Endothelial cell (in vitro differentiated cells): ENCODE results near the gene PDZD2. TPM values are rescaled to one million over a fixed set of nuclear protein-coding genes. Genes with fewer than 3 reads are reported as not detected.

Experiments used
- DNase-seq: peaks from one replicate; pipeline ENCODE4 v3.0.0; 2021; ENCODE audit warnings: low spot score
- H3K27ac Mint-ChIP-seq: one replicate; pipeline ENCODE4 v1.8.0; 2021; ENCODE audit warnings: mixed read lengths, inconsistent platforms; ENCODE audit not compliant: unreplicated experiment
- H3K27me3 Mint-ChIP-seq: one replicate; pipeline ENCODE4 v1.8.0; 2021; ENCODE audit warnings: mild to moderate bottlenecking, moderate library complexity, mixed read lengths, inconsistent platforms; ENCODE audit not compliant: unreplicated experiment
- H3K36me3 Mint-ChIP-seq: one replicate; pipeline ENCODE4 v1.8.0; 2021; ENCODE audit warnings: mild to moderate bottlenecking, low read depth, mixed read lengths, inconsistent platforms; ENCODE audit not compliant: unreplicated experiment
- H3K4me1 Mint-ChIP-seq: one replicate; pipeline ENCODE4 v1.8.0; 2021; ENCODE audit warnings: mild to moderate bottlenecking, mixed read lengths, inconsistent platforms; ENCODE audit not compliant: unreplicated experiment
- H3K4me3 Mint-ChIP-seq: one replicate; pipeline ENCODE4 v1.8.0; 2021; ENCODE audit warnings: mild to moderate bottlenecking, mixed read lengths, inconsistent platforms; ENCODE audit not compliant: unreplicated experiment
- H3K9me3 Mint-ChIP-seq: one replicate; pipeline ENCODE4 v1.8.0; 2021; ENCODE audit warnings: mixed read lengths, inconsistent platforms; ENCODE audit not compliant: unreplicated experiment
- total RNA-seq: library from RNA; stranded (reverse); fragmentation: NEBNext Ultra II Directional; extraction: Animal tissue kit (Norgen Biotek cat#: 25700); gene quantifications from one replicate; pipeline ENCODE4 v1.2.1, GENCODE V29; 2021; ENCODE audit not compliant: unreplicated experiment
- TF ChIP-seq, protein P1 (sequence below): fragments of 200-600 bp; sonication (generic); IDR thresholded peaks from one replicate; pipeline ENCODE4 v1.5.0; 2021; ENCODE audit warnings: antibody characterized with exemption; ENCODE audit not compliant: unreplicated experiment

Gene PDZD2
- total RNA-seq, 1 donor from 2014 or later = 71.1 TPM

DNA sequence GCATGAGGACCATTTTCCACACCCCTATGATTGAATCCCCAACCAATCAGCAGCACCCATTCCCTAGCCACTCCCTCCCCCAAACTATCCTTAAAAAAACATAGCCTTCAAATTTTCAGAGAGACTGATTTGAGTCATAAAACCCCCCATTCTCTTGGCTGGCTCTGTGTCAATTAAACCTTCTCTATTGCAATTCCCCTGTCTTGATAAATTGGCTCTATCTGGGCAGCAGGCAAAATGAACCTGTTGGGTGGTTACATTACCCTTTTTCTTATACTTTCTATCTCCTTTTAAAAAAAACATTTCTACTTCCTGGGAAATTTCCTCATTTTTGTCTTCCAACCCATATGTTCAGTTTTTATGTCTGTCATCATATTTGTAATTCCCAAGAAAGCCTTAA lies 220.2 kb downstream of the PDZD2 start:
- Mint-ChIP-seq H3K36me3 (peaks cover 54% of the 10 kb centered on the region), H3K4me3 (peak overlapping the region; percentile 43), H3K27ac (no peak overlapping the region), H3K27me3 (peaks cover 17% of the 10 kb centered on the region), H3K4me1 (peaks cover 72% of the 10 kb centered on the region), H3K9me3 (peaks cover 8% of the 10 kb centered on the region)
- DNase-seq = no peak
- TF ChIP-seq, protein P1, sequence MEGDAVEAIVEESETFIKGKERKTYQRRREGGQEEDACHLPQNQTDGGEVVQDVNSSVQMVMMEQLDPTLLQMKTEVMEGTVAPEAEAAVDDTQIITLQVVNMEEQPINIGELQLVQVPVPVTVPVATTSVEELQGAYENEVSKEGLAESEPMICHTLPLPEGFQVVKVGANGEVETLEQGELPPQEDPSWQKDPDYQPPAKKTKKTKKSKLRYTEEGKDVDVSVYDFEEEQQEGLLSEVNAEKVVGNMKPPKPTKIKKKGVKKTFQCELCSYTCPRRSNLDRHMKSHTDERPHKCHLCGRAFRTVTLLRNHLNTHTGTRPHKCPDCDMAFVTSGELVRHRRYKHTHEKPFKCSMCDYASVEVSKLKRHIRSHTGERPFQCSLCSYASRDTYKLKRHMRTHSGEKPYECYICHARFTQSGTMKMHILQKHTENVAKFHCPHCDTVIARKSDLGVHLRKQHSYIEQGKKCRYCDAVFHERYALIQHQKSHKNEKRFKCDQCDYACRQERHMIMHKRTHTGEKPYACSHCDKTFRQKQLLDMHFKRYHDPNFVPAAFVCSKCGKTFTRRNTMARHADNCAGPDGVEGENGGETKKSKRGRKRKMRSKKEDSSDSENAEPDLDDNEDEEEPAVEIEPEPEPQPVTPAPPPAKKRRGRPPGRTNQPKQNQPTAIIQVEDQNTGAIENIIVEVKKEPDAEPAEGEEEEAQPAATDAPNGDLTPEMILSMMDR = no peak

DNA sequence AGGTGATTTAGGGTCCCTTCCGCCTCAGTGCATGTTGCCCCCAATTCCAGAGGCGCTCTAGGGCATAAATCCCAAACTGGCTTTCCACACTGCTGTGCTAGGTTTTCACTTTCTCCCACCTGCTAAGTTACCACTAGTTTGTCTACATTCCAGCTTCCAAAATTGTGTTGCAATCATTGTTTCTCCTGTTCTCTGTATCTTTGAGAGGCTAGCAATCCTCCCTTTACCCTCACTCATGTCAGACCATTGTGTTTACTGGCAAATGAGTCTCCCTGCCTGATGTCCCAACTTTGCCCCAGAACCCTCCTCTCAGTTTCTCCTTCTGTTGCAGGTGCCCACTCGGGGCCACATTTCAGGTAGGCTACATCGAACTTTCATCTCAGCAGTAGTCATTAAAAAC lies 221.3 kb downstream of the PDZD2 start:
- TF ChIP-seq, protein P1 = no peak

DNA sequence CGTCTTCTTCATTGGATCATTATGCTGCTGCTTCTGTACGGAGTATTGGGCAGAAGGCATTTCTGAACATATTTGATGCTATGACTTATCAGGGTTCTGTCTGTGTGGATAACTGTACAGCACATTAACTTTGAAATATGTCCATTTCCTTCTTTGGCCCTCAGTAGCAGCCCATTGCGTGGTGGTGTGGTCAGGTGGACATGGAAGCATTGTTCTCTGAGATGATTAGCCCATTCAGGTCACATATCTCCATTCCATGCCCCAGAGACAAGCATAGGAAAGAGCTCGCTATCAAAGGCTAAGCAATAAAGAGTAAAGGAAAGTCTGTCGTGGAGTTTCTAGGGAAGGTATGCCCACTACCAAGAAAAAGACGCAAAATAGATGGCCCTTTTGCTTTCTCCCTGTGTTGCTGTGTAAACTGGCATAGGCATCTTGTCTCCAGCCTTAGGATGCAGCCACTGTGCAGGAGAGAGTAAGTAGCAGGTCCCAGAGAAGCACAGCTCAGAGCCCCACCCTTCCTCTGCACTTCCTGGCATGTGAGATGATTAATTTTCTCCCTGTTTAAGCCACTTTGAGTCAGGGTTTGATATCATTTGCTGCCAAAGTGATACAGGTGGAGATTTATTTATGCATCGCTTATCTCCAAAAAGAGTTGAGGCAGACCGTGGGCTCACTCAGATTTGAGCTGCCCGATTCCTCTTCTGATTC lies 221.9 kb downstream of the PDZD2 start:
- peaks cover 11% of the 10 kb centered on the region for H3K27me3 Mint-ChIP-seq
- H3K4me3 Mint-ChIP-seq = peak overlapping the region; percentile 59
- TF ChIP-seq, protein P1 = no peak
- H3K27ac Mint-ChIP-seq = peak overlapping the region; percentile 85
- peaks cover 50% of the 10 kb centered on the region for H3K36me3 Mint-ChIP-seq
- peaks cover 65% of the 10 kb centered on the region for H3K4me1 Mint-ChIP-seq
- peaks cover 8% of the 10 kb centered on the region for H3K9me3 Mint-ChIP-seq
- no peak for DNase-seq

More for the DNA sequence above, 221.3 kb downstream of the PDZD2 start:
- no peak for DNase-seq
- Mint-ChIP-seq H3K4me1 (peaks cover 69% of the 10 kb centered on the region), H3K9me3 (peaks cover 8% of the 10 kb centered on the region), H3K27ac (no peak overlapping the region), H3K27me3 (peaks cover 13% of the 10 kb centered on the region), H3K4me3 (peak overlapping the region; percentile 22), H3K36me3 (peaks cover 56% of the 10 kb centered on the region)

DNA sequence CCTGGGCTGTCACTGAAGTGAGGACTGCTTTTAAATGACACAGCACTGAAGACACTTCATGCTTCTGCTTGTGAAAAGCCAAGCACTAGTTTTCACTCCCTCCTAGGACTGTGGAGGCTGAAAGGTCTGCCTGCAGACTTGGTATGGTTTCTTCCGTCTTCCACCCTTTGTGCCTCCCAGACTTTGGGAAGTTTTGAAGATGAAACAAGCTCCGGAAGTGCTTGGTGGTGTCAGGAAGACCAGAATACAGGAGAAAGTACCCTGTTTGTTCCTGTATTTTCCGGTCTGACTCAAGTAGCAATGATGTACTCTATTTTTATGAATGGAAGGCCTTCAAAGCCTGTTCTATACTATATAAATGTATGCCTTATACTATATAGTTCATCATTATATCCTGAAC lies 222.7 kb downstream of the PDZD2 start:
- TF ChIP-seq, protein P1 = no peak
- Mint-ChIP-seq H3K4me1 (peaks cover 67% of the 10 kb centered on the region), H3K36me3 (peaks cover 51% of the 10 kb centered on the region), H3K27me3 (peaks cover 11% of the 10 kb centered on the region), H3K4me3 (peak overlapping the region; percentile 59), H3K9me3 (peaks cover 8% of the 10 kb centered on the region), H3K27ac (peak overlapping the region; percentile 85)
- DNase-seq = peak; percentile 19

DNA sequence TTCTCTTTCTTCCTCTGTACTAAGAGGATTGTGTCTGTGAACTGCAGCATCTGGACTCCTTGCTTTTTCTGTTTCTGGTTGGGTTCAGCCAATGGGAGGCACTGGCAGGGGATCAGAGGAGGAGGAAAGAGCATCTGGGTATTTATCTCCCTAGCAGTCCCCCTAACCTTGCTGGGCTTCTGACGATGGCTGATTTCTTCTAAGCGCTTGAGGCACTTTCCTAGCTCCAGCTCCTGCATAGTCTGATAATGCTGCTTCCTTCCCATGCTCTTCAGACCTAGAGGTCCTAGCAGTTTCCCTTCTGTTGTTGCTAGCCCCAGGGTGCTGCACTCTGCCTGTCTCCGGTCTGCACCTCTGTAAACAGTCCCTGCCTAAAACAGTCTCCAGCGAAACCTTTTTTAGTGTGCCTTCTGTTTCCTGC lies 225.1 kb downstream of the PDZD2 start:
- no peak for DNase-seq
- peak overlapping the region; percentile 72 for H3K27ac Mint-ChIP-seq
- peaks cover 57% of the 10 kb centered on the region for H3K4me1 Mint-ChIP-seq
- no peak overlapping the region for H3K4me3 Mint-ChIP-seq
- H3K9me3 Mint-ChIP-seq = peaks cover 7% of the 10 kb centered on the region
- TF ChIP-seq, protein P1 = no peak
- peaks cover 31% of the 10 kb centered on the region for H3K36me3 Mint-ChIP-seq
- peaks cover 10% of the 10 kb centered on the region for H3K27me3 Mint-ChIP-seq
